Measurements from ENCODE around the gene IRF4.

The IRF4 gene

GRCh38 chr6:361411-362132 is 30.0 kb upstream of the IRF4 start:
- H3K27ac ChIP-seq (ENCODE audit: low read depth, low read length) = no peak overlapping the region
- no peaks in the 10 kb centered on the region for H3K27me3 ChIP-seq (ENCODE audit: control insufficient read depth, insufficient read depth, low read length)
- no peaks in the 10 kb centered on the region for H3K4me1 ChIP-seq (ENCODE audit: control insufficient read depth, insufficient read depth, low read length)

DNA sequence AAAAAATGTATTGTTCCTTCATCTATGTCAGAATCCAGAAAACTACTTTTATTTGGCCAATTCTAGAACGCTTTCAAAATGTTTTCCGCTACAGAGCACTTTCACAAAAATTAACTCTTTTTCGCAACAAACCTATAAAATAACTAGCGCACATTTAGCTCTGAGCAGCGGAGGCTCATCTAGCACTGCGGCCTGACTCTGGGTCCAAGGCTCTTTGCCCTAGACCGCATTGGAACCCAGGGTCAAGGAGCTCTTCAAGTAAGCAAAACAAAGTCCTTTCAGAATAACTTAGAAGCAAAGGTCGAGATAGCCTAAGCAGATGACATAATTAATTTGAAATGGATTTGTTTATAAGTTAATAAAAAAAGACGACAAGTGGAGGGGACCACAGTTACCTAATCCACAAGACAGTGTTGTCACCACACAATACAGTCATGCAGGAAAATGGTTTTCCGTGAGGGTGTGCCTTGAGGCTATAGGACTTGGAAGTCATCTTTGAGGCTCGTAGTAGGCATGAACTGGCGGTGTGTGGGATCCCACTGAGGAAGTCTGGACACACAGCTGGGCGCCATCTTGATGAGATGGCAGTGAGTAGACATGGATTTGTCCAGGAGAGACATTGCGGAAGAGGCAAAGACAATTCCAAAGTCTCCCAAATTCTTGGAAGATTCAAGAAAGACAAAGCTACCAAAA is 29.2 kb upstream of the IRF4 start:
- H3K27me3 ChIP-seq (ENCODE audit: control insufficient read depth, insufficient read depth, low read length) = no peaks in the 10 kb centered on the region
- no peaks in the 10 kb centered on the region for H3K4me1 ChIP-seq (ENCODE audit: control insufficient read depth, insufficient read depth, low read length)
- H3K9me3 ChIP-seq (ENCODE audit: control insufficient read depth, insufficient read depth, low read length) = peaks cover 77% of the 10 kb centered on the region
- H3K9ac ChIP-seq (ENCODE audit: low read depth, low read length) = no peak overlapping the region
- no peaks in the 10 kb centered on the region for H3K36me3 ChIP-seq (ENCODE audit: control insufficient read depth, insufficient read depth, low read length)
- H3K4me3 ChIP-seq (ENCODE audit: low read depth, low read length) = no peak overlapping the region
- H3K27ac ChIP-seq (ENCODE audit: low read depth, low read length) = no peak overlapping the region

More at GRCh38 chr6:361411-362132, 30.0 kb upstream of the IRF4 start:
- Histone ChIP-seq H3K4me3 (ENCODE audit: low read depth, low read length) (no peak overlapping the region), H3K9ac (ENCODE audit: low read depth, low read length) (no peak overlapping the region), H3K36me3 (ENCODE audit: control insufficient read depth, insufficient read depth, low read length) (no peaks in the 10 kb centered on the region), H3K9me3 (ENCODE audit: control insufficient read depth, insufficient read depth, low read length) (peaks cover 77% of the 10 kb centered on the region)

DNA sequence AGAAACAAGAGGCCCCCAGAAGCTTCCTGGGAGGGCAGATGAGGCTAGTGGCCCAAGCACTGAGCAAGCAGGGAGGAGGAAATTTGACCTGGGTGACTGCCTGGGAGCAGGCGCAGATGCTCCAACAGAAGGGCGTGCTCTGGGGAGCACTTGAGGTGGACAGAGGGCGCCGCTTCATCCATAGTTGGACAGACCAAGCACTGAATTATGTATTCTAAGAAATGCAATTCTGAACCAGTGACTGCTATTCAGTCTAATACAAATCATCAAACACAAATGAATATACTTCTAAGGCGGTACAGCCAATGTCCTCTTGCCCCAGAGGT is 28.7 kb upstream of the IRF4 start:
- Histone ChIP-seq H3K9me3 (ENCODE audit: control insufficient read depth, insufficient read depth, low read length) (peaks cover 77% of the 10 kb centered on the region), H3K4me3 (ENCODE audit: low read depth, low read length) (no peak overlapping the region), H3K9ac (ENCODE audit: low read depth, low read length) (no peak overlapping the region), H3K4me1 (ENCODE audit: control insufficient read depth, insufficient read depth, low read length) (no peaks in the 10 kb centered on the region), H3K27ac (ENCODE audit: low read depth, low read length) (no peak overlapping the region), H3K27me3 (ENCODE audit: control insufficient read depth, insufficient read depth, low read length) (no peaks in the 10 kb centered on the region), H3K36me3 (ENCODE audit: control insufficient read depth, insufficient read depth, low read length) (no peaks in the 10 kb centered on the region)

- H3K27me3 ChIP-seq (ENCODE audit: control insufficient read depth, insufficient read depth, low read length) = no peaks in the 10 kb centered on the region
- H3K9ac ChIP-seq (ENCODE audit: low read depth, low read length) = no peak overlapping the region
- H3K36me3 ChIP-seq (ENCODE audit: control insufficient read depth, insufficient read depth, low read length) = no peaks in the 10 kb centered on the region
- H3K9me3 ChIP-seq (ENCODE audit: control insufficient read depth, insufficient read depth, low read length) = peaks cover 73% of the 10 kb centered on the region
- H3K4me1 ChIP-seq (ENCODE audit: control insufficient read depth, insufficient read depth, low read length) = no peaks in the 10 kb centered on the region
- H3K4me3 ChIP-seq (ENCODE audit: low read depth, low read length) = no peak overlapping the region
- H3K27ac ChIP-seq (ENCODE audit: low read depth, low read length) = no peak overlapping the region
These were observed 28.3 kb upstream of the IRF4 start for GRCh38 chr6:363291-363690.

DNA sequence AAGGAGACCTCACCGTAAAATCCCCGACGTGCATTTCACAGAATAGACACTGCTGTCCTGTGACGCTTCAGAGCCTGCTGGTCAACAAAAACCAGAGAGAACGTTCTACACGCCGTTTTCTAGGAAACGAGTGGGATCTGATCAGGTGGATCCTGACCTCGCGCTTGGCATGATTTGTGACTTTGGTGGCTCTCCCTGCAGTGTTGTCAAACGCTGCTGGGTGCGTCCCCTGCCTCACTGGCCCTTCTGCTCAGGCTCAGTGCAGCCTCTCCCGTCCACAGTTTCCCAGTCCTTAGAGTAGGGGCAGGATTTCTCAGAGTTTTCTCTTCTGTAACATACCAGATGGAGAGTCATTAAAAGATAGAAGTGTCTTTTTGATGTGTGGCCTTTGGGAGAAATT is 27.6 kb upstream of the IRF4 start:
- Histone ChIP-seq H3K36me3 (ENCODE audit: control insufficient read depth, insufficient read depth, low read length) (no peaks in the 10 kb centered on the region), H3K4me1 (ENCODE audit: control insufficient read depth, insufficient read depth, low read length) (no peaks in the 10 kb centered on the region), H3K27me3 (ENCODE audit: control insufficient read depth, insufficient read depth, low read length) (no peaks in the 10 kb centered on the region), H3K27ac (ENCODE audit: low read depth, low read length) (no peak overlapping the region), H3K4me3 (ENCODE audit: low read depth, low read length) (no peak overlapping the region), H3K9me3 (ENCODE audit: control insufficient read depth, insufficient read depth, low read length) (peaks cover 71% of the 10 kb centered on the region), H3K9ac (ENCODE audit: low read depth, low read length) (no peak overlapping the region)

GRCh38 chr6:364609-365540 is 26.7 kb upstream of the IRF4 start:
- H3K4me1 ChIP-seq (ENCODE audit: control insufficient read depth, insufficient read depth, low read length) = no peaks in the 10 kb centered on the region
- peaks cover 78% of the 10 kb centered on the region for H3K9me3 ChIP-seq (ENCODE audit: control insufficient read depth, insufficient read depth, low read length)
- no peak overlapping the region for H3K9ac ChIP-seq (ENCODE audit: low read depth, low read length)
- no peaks in the 10 kb centered on the region for H3K27me3 ChIP-seq (ENCODE audit: control insufficient read depth, insufficient read depth, low read length)
- no peak overlapping the region for H3K27ac ChIP-seq (ENCODE audit: low read depth, low read length)
- no peaks in the 10 kb centered on the region for H3K36me3 ChIP-seq (ENCODE audit: control insufficient read depth, insufficient read depth, low read length)
- no peak overlapping the region for H3K4me3 ChIP-seq (ENCODE audit: low read depth, low read length)

DNA sequence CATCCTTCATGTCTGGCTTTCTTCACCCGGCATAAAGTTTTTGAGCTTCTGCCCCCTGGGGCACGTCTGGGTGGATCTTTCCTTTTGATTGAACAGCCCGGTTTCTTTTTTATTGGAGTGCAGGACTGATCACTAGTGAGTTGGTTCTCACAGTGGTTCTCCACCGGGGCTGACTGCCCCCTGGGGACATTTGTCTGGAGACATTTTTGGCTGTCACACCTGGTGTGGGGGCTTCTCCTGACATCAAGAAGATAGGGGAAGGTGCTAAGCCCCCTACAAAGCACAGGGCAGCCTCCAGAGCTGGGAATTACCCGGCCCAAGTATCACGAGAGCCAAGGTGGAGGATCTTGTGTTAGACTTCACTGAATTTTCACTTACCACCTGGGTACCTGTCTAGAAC is 25.7 kb upstream of the IRF4 start:
- Histone ChIP-seq H3K9ac (ENCODE audit: low read depth, low read length) (no peak overlapping the region), H3K4me3 (ENCODE audit: low read depth, low read length) (no peak overlapping the region), H3K9me3 (ENCODE audit: control insufficient read depth, insufficient read depth, low read length) (peaks cover 83% of the 10 kb centered on the region), H3K27me3 (ENCODE audit: control insufficient read depth, insufficient read depth, low read length) (no peaks in the 10 kb centered on the region), H3K36me3 (ENCODE audit: control insufficient read depth, insufficient read depth, low read length) (no peaks in the 10 kb centered on the region), H3K4me1 (ENCODE audit: control insufficient read depth, insufficient read depth, low read length) (no peaks in the 10 kb centered on the region), H3K27ac (ENCODE audit: low read depth, low read length) (no peak overlapping the region)

- peak overlapping the region; percentile 10; the same call in 1 of the 2 replicates for H3K4me3 ChIP-seq (ENCODE audit: low read depth, low read length)
- H3K27me3 ChIP-seq (ENCODE audit: control insufficient read depth, insufficient read depth, low read length) = no peaks in the 10 kb centered on the region
- H3K36me3 ChIP-seq (ENCODE audit: control insufficient read depth, insufficient read depth, low read length) = no peaks in the 10 kb centered on the region
- peaks cover 78% of the 10 kb centered on the region for H3K9me3 ChIP-seq (ENCODE audit: control insufficient read depth, insufficient read depth, low read length)
- no peak overlapping the region for H3K9ac ChIP-seq (ENCODE audit: low read depth, low read length)
- no peaks in the 10 kb centered on the region for H3K4me1 ChIP-seq (ENCODE audit: control insufficient read depth, insufficient read depth, low read length)
- H3K27ac ChIP-seq (ENCODE audit: low read depth, low read length) = no peak overlapping the region
These were observed 24.9 kb upstream of the IRF4 start for GRCh38 chr6:366389-367297.

GRCh38 chr6:367298-367794 is 24.2 kb upstream of the IRF4 start:
- H3K27me3 ChIP-seq (ENCODE audit: control insufficient read depth, insufficient read depth, low read length) = no peaks in the 10 kb centered on the region
- no peaks in the 10 kb centered on the region for H3K4me1 ChIP-seq (ENCODE audit: control insufficient read depth, insufficient read depth, low read length)
- no peaks in the 10 kb centered on the region for H3K36me3 ChIP-seq (ENCODE audit: control insufficient read depth, insufficient read depth, low read length)
- peak overlapping the region; percentile 10; the same call in 1 of the 2 replicates for H3K4me3 ChIP-seq (ENCODE audit: low read depth, low read length)
- no peak overlapping the region for H3K27ac ChIP-seq (ENCODE audit: low read depth, low read length)
- no peak overlapping the region for H3K9ac ChIP-seq (ENCODE audit: low read depth, low read length)
- peaks cover 74% of the 10 kb centered on the region for H3K9me3 ChIP-seq (ENCODE audit: control insufficient read depth, insufficient read depth, low read length)

GRCh38 chr6:367891-368630 is 23.5 kb upstream of the IRF4 start:
- no peaks in the 10 kb centered on the region for H3K27me3 ChIP-seq (ENCODE audit: control insufficient read depth, insufficient read depth, low read length)
- no peak overlapping the region for H3K27ac ChIP-seq (ENCODE audit: low read depth, low read length)
- H3K9ac ChIP-seq (ENCODE audit: low read depth, low read length) = no peak overlapping the region
- H3K4me1 ChIP-seq (ENCODE audit: control insufficient read depth, insufficient read depth, low read length) = no peaks in the 10 kb centered on the region
- H3K9me3 ChIP-seq (ENCODE audit: control insufficient read depth, insufficient read depth, low read length) = peaks cover 74% of the 10 kb centered on the region
- H3K4me3 ChIP-seq (ENCODE audit: low read depth, low read length) = no peak overlapping the region
- no peaks in the 10 kb centered on the region for H3K36me3 ChIP-seq (ENCODE audit: control insufficient read depth, insufficient read depth, low read length)
